ENCODE results near the gene NAA60. TPM values are rescaled to one million over a fixed set of nuclear protein-coding genes. Genes with fewer than 3 reads are reported as not detected.

The NAA60 gene
- 13.1 and 13.7 TPM in 2 replicates for total RNA-seq

GRCh38 chr16:3443108-3444031 is at the start of gene NAA60, which contains the start of gene ZNF597:
TSS of gene NAA60 (plus strand) at chr16:3443680. CDS start at chr16:3476228, 32,548 bp downstream.
TSS of gene ZNF597 (minus strand) at chr16:3443504. CDS start at chr16:3443153, 351 bp downstream.

DNA sequence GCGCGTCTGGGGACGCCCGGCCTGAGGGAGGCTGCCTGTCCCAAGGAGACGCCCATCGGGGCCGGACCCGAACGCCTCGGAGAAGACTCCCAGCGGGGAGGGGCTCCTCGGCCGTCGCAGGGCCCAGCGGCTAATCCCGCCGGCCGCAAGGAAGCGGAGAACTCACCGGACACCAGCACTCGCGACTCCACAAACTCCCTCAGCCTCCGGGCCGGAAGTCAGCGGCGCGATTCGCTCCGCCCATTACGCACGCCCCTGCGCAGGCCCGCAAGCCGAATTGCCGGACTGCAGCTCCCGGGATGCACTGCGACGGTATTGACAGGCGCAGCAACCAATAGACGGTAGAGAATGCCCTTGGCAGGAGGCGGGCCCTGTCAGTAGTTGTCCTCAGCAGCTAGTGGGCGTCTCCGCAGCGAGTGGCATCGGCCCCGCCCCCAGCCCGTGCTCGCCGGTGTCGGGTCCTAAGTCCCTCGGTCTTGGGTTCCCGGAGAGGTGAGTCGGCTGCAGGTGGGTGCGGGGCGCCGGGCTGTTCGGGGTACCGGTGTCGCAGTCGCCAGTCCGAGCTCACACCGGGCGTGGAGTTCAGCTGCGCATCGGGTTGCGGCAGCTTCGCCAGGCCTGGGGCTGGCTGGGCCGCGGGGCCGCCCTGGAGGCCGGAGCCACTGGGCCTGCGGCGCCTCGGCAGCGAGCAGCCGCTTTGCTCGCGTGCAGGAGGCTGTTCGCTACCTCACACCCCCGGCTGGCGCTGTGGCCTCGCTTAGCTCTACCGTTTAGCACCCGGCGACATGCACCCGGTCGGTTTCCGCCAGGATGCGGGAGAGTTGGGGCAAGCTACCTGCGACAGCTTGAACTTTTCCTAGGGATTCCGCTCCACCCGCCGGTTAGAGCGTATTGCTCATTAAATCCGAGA is 42.4 kb upstream of the NAA60 start, which contains the start of the genes ZNF174 and ZSCAN32:
Gene ZNF174, plus strand, starts transcription at position 437 of the 910 bp plus-strand sequence. CDS start 790 bp downstream, outside the sequence.
Gene ZSCAN32, minus strand, starts transcription at position 226 of the 910 bp plus-strand sequence. CDS start 3,447 bp downstream, outside the sequence.

GRCh38 chr16:3495176-3495575 is 51.7 kb downstream of the NAA60 start, which contains the start of gene C16orf90:
TSS of gene C16orf90 (minus strand) at chr16:3495489. CDS start at chr16:3495421, 68 bp downstream.

Other genes with a start within 250 kb of the NAA60 start
- 9.2 and 10.8 TPM in 2 replicates for gene ZNF200, start 208.5 kb upstream of the NAA60 start, total RNA-seq
- not detected in 2 replicates for gene MEFV, start 187.0 kb upstream of the NAA60 start, total RNA-seq
- 49.3 and 52.3 TPM in 2 replicates for gene ZNF263, start 160.2 kb upstream of the NAA60 start, total RNA-seq
- 4.4 TPM in 2 replicates for gene TIGD7, start 138.2 kb upstream of the NAA60 start, total RNA-seq
- 18.1 and 19.0 TPM in 2 replicates for gene ZNF75A, start 138.2 kb upstream of the NAA60 start, total RNA-seq
- 0.09 and 0.11 TPM in 2 replicates for gene OR2C1, start 87.8 kb upstream of the NAA60 start, total RNA-seq
- gene ZSCAN32, start 42.7 kb upstream of the NAA60 start, total RNA-seq, result 10.1 and 12.2 TPM in 2 replicates
- gene ZNF174, start 42.5 kb upstream of the NAA60 start, total RNA-seq, result 5.1 and 6.2 TPM in 2 replicates
- 2.8 and 2.9 TPM in 2 replicates for gene ZNF597, start 176 bp upstream of the NAA60 start, total RNA-seq
- not detected in 2 replicates for gene C16orf90, start 51.8 kb downstream of the NAA60 start, total RNA-seq
- 8.1 and 12.8 TPM in 2 replicates for gene CLUAP1, start 57.3 kb downstream of the NAA60 start, total RNA-seq
- 4.0 and 13.4 TPM in 2 replicates for gene NLRC3, start 133.7 kb downstream of the NAA60 start, total RNA-seq
- 0.98 and 2.1 TPM in 2 replicates for gene SLX4, start 167.9 kb downstream of the NAA60 start, total RNA-seq
- 6.0 and 14.2 TPM in 2 replicates for gene DNASE1, start 211.0 kb downstream of the NAA60 start, total RNA-seq

Data from dermis lymphatic vessel endothelial cell (primary cell).